PC-9 (cell line): ENCODE results near the gene G2E3. TPM values are rescaled to one million over a fixed set of nuclear protein-coding genes. Genes with fewer than 3 reads are reported as not detected.

Experiments used
- BruUV-seq: library from RNA; stranded (reverse); fragments of 400-500 nt; replicated peaks from 2 replicates; lab custom pipeline; 2021; lab: Mats Ljungman, UMichigan
- CTCF ChIA-PET: fragments of 300-600 bp; sonication (Branson Sonifier 250); formaldehyde crosslinking; loops from one replicate; lab custom pipeline; 2022; ENCODE audit warnings: antibody characterized with exemption; lab: Charles Lee
- POLR2A ChIA-PET: fragments of 300-600 bp; sonication (Branson Sonifier 250); formaldehyde crosslinking; loops from one replicate; lab custom pipeline; 2022; ENCODE audit warnings: antibody characterized with exemption; ENCODE audit not compliant: unreplicated experiment; lab: Charles Lee
- DNase-seq, 2 experiments: peaks; one replicate each; pipeline versions ENCODE4 v3.0.0 to v3.0.0-alpha.2; 2015 to 2022; ENCODE audit warnings: mixed read lengths in 1 of 2
- H2AFZ ChIP-seq: fragments of 200-600 bp; sonication (generic); 2 replicates; pipeline ENCODE4 v1.8.1; 2017; ENCODE audit warnings: antibody characterized with exemption
- H3F3A ChIP-seq: fragments of 200-600 bp; sonication (generic); 2 replicates; pipeline ENCODE4 v1.8.1; 2017; ENCODE audit warnings: antibody characterized with exemption, mild to moderate bottlenecking, low read depth; ENCODE audit not compliant: insufficient read depth
- H3K27ac ChIP-seq: fragments of 200-600 bp; sonication (generic); 2 replicates; pipeline ENCODE4 v1.6.1; 2016; ENCODE audit warnings: mixed run types
- H3K27me3 ChIP-seq: fragments of 200-600 bp; sonication (generic); 2 replicates; pipeline ENCODE4 v1.6.1; 2016; ENCODE audit warnings: low read depth, mixed run types; ENCODE audit not compliant: insufficient read depth
- H3K36me3 ChIP-seq: fragments of 200-600 bp; sonication (generic); 2 replicates; pipeline ENCODE4 v1.6.1; 2016; ENCODE audit warnings: low read depth, mixed run types
- H3K4me1 ChIP-seq: fragments of 200-600 bp; sonication (generic); replicated peaks from 2 replicates; pipeline ENCODE4 v1.6.1; 2016; ENCODE audit warnings: mixed run types; ENCODE audit not compliant: insufficient read depth
- H3K4me2 ChIP-seq: fragments of 200-600 bp; sonication (generic); 2 replicates; pipeline ENCODE4 v1.6.1; 2017; ENCODE audit warnings: mixed run types
- H3K4me3 ChIP-seq: fragments of 200-600 bp; sonication (generic); 2 replicates; pipeline ENCODE4 v1.6.1; 2016; ENCODE audit warnings: mixed run types
- H3K79me2 ChIP-seq: fragments of 200-600 bp; sonication (generic); 2 replicates; pipeline ENCODE4 v1.6.1; 2017; ENCODE audit warnings: low read depth, mixed run types
- H3K9me2 ChIP-seq: fragments of 200-600 bp; sonication (generic); 2 replicates; pipeline ENCODE4 v1.8.1; 2017; ENCODE audit warnings: mild to moderate bottlenecking; ENCODE audit not compliant: insufficient read depth
- H3K9me3 ChIP-seq: fragments of 200-600 bp; sonication (generic); 2 replicates; pipeline ENCODE4 v1.8.1; 2016; ENCODE audit warnings: low read depth; ENCODE audit not compliant: insufficient read depth
- H4K20me1 ChIP-seq: fragments of 200-600 bp; sonication (generic); 2 replicates; pipeline ENCODE4 v1.8.1; 2017; ENCODE audit not compliant: insufficient read depth
- EZH2 ChIP-seq: fragments of 200-600 bp; sonication (generic); IDR thresholded peaks from 2 replicates; pipeline ENCODE4 v1.8.0; 2017; ENCODE audit warnings: antibody characterized with exemption, low read depth
- intact Hi-C: fragments of 100-400 bp; cut with micrococcal nuclease; formaldehyde crosslinking; loops from one replicate; pipeline ENCODE4 v1.10.0; 2022; ENCODE audit not compliant: unreplicated experiment
- total RNA-seq: library from RNA; stranded (reverse); gene quantifications from 2 replicates; pipeline ENCODE4 v1.2.3, GENCODE V29; 2021
- TF ChIP-seq, protein P1 (sequence below): fragments of 200-600 bp; sonication (generic); conservative IDR thresholded peaks from 2 replicates; pipeline ENCODE4 v1.6.1; 2017; ENCODE audit warnings: mixed run types, antibody characterized with exemption, mild to moderate bottlenecking, moderate library complexity

Gene G2E3
- total RNA-seq, 1 experiment from 2014 or later = 28.0 TPM

DNA sequence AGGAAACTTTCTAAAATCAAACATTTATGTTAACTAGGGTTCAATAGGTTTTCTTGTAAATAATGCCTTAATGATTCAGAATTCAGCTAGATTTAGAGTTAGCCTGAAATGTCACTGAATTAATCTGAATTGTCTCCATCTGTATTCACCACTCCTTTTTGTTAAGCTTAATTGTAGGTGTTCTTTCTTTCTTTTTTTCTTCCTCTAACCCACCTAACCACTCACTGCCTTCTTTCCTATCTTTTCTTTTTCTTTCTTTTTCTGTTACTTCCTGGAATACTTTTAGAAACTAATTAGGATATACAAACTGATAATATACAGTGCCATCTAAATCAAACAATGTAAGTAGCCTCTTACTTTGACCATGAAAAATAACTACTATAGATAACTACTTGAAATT lies 29.9 kb downstream of the G2E3 start:
- no peak overlapping the region for H3K4me2 ChIP-seq

DNA sequence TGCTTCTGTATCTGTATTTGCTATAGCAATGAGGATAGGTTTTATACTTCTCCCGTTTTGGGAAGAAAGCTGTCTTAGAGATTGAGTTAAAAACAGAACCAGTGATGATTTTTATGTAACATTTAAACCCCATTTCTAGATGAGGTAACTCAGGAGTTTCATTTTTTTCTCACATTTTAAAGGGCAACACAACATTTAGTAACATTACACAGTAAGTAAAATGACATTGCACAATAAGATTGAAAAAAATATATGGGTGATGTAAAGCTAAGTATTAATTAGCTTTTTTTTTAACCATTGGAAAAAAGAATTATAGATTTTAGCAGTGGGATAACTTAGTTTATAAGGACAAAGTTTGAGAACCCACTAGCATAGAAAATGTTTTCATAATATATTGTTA lies 38.0 kb downstream of the G2E3 start:
- no peaks in the 10 kb centered on the region for H3K4me1 ChIP-seq
- H3K27me3 ChIP-seq = no peaks in the 10 kb centered on the region
- H2AFZ ChIP-seq = no peak overlapping the region
- no peak overlapping the region for H3K4me3 ChIP-seq
- H4K20me1 ChIP-seq = no peaks in the 10 kb centered on the region
- TF ChIP-seq EZH2 = no peak
- TF ChIP-seq, protein P1, sequence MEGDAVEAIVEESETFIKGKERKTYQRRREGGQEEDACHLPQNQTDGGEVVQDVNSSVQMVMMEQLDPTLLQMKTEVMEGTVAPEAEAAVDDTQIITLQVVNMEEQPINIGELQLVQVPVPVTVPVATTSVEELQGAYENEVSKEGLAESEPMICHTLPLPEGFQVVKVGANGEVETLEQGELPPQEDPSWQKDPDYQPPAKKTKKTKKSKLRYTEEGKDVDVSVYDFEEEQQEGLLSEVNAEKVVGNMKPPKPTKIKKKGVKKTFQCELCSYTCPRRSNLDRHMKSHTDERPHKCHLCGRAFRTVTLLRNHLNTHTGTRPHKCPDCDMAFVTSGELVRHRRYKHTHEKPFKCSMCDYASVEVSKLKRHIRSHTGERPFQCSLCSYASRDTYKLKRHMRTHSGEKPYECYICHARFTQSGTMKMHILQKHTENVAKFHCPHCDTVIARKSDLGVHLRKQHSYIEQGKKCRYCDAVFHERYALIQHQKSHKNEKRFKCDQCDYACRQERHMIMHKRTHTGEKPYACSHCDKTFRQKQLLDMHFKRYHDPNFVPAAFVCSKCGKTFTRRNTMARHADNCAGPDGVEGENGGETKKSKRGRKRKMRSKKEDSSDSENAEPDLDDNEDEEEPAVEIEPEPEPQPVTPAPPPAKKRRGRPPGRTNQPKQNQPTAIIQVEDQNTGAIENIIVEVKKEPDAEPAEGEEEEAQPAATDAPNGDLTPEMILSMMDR = no peak
- POLR2A ChIA-PET = no interaction called here
- DNase-seq = no peak
- intact Hi-C loops = no loop called here
- H3K36me3 ChIP-seq = peaks cover 5% of the 10 kb centered on the region
- no peaks in the 10 kb centered on the region for H3K9me3 ChIP-seq
- no peak overlapping the region for H3K4me2 ChIP-seq
- H3K9me2 ChIP-seq = no peaks in the 10 kb centered on the region
- BruUV-seq = no TSS peak
- no peak overlapping the region for H3K27ac ChIP-seq
- H3K79me2 ChIP-seq = no peaks in the 10 kb centered on the region
- CTCF ChIA-PET = no interaction called here
- no peaks in the 10 kb centered on the region for H3F3A ChIP-seq

More for the DNA sequence above, 29.9 kb downstream of the G2E3 start:
- Histone ChIP-seq H3K4me1 (no peaks in the 10 kb centered on the region), H3K36me3 (peaks cover 5% of the 10 kb centered on the region; the same call in 1 of the 2 replicates), H3K79me2 (peaks cover 38% of the 10 kb centered on the region), H3F3A (no peaks in the 10 kb centered on the region), H3K27ac (no peak overlapping the region), H3K9me3 (no peaks in the 10 kb centered on the region), H4K20me1 (no peaks in the 10 kb centered on the region), H2AFZ (no peak overlapping the region), H3K4me3 (no peak overlapping the region), H3K9me2 (no peaks in the 10 kb centered on the region), H3K27me3 (no peaks in the 10 kb centered on the region)
- POLR2A ChIA-PET = interaction anchor here (0.6 kb wide), 1 partner anchor 1431 kb away, joined by 7 read pairs; no protein-coding TSS in a partner anchor
- TF ChIP-seq EZH2 = no peak
- TF ChIP-seq, protein P1 = no peak
- CTCF ChIA-PET = interaction anchor here (0.8 kb wide), 1 partner anchor 1881 kb away, joined by 9 read pairs; no protein-coding TSS in a partner anchor
- intact Hi-C loops = no loop called here
- no peak for DNase-seq
- no TSS peak for BruUV-seq

DNA sequence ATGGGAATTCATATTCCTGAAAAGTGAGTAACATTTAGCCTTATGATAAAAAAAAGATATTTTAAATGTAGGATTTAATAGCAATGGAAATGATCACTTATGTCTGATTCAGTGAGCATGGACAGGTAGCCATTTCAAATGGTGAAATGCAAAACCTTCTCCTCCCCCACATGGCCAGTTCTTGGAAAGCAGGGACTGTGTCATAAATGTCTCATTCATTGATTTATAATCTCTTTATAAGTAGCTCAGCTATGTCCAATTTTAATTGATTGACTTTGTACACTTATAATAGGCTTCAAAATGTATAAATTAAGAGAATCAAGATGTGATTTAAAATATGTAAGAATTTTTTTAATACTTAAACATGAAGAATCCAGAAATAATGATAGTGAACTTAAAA lies 38.5 kb downstream of the G2E3 start:
- Histone ChIP-seq H3K4me3 (no peak overlapping the region), H3K27me3 (no peaks in the 10 kb centered on the region), H2AFZ (no peak overlapping the region), H3K9me2 (no peaks in the 10 kb centered on the region), H3K4me1 (no peaks in the 10 kb centered on the region), H3K9me3 (no peaks in the 10 kb centered on the region), H4K20me1 (no peaks in the 10 kb centered on the region), H3K79me2 (no peaks in the 10 kb centered on the region), H3K27ac (no peak overlapping the region), H3K36me3 (peaks cover 5% of the 10 kb centered on the region), H3K4me2 (no peak overlapping the region), H3F3A (no peaks in the 10 kb centered on the region)
- CTCF ChIA-PET = no interaction called here
- intact Hi-C loops = no loop called here
- TF ChIP-seq, protein P1 = no peak
- no peak for TF ChIP-seq EZH2
- POLR2A ChIA-PET = no interaction called here
- no peak for DNase-seq
- no TSS peak for BruUV-seq
